ENCODE measurements around the gene YKT6.

YKT6 gene

DNA sequence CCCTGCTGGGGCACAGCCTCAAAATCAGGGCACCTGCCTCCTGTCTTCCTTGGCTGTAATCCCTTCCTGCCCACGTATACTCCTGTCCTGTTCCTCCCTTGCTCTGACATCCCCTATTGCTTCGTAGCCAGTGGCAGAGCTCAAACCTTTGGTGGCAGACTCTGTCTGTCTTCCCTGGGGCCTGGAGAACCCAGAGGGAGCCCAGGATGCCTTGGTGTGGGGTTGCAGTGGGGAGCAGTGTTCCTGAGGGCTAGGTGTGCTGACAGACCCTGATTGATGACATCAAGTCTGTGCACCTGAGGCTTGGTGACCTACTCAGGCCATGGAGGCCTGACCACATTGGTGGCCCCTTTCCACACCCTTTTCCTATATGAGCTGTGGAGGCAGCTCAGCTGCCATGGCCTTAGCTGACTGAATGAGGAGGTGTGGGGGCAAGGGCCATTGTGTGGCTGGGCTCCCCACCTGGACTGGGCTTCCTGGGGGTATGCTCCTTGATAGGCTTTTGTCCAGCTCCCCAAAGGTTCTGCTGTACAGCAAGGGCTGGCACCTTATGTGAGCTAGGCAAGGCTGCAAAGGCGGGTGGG, 6.1 kb upstream of the YKT6 start:
- TF ChIP-seq CTCF (conservative IDR thresholded peaks at IDR 0.05; ENCODE audit: low read length) (no peak), EZH2phosphoT487 (IDR thresholded peaks at IDR 0.05; ENCODE audit: borderline replicate concordance) (no peak)
- Histone ChIP-seq H3K4me2 (ENCODE audit: low read depth, low read length, poor library complexity, severe bottlenecking) (no peak overlapping the region), H2AFZ (ENCODE audit: low read length) (no peak overlapping the region), H4K20me1 (ENCODE audit: insufficient read depth, low read length, poor library complexity, severe bottlenecking) (no peaks in the 10 kb centered on the region), H3K9ac (ENCODE audit: low read depth, low read length, poor library complexity, severe bottlenecking) (no peak overlapping the region), H3K79me2 (ENCODE audit: insufficient read depth, low read length) (no peaks in the 10 kb centered on the region), H3K9me3 (ENCODE audit: insufficient read depth, low read depth, low read length) (no peaks in the 10 kb centered on the region), H3K4me3 (ENCODE audit: low read length, poor library complexity, severe bottlenecking) (no peak overlapping the region), H3F3A (ENCODE audit: low read depth) (no peaks in the 10 kb centered on the region), H3K36me3 (ENCODE audit: insufficient read depth, low read length) (no peaks in the 10 kb centered on the region), H3K27me3 (ENCODE audit: insufficient read depth, low read length, poor library complexity, severe bottlenecking) (no peaks in the 10 kb centered on the region), H3K9me2 (replicated peaks; ENCODE audit: low read depth, low read length) (no peaks in the 10 kb centered on the region), H3K4me1 (ENCODE audit: insufficient read depth, low read length, poor library complexity, severe bottlenecking) (peaks cover 5% of the 10 kb centered on the region)

GRCh38 chr7:44195889-44196288, 4.9 kb upstream of the YKT6 start:
- Histone ChIP-seq H3K9me3 (ENCODE audit: insufficient read depth, low read depth, low read length) (no peaks in the 10 kb centered on the region), H3K9ac (ENCODE audit: low read depth, low read length, poor library complexity, severe bottlenecking) (no peak overlapping the region), H4K20me1 (ENCODE audit: insufficient read depth, low read length, poor library complexity, severe bottlenecking) (no peaks in the 10 kb centered on the region), H3K9me2 (replicated peaks; ENCODE audit: low read depth, low read length) (no peaks in the 10 kb centered on the region), H3K27me3 (ENCODE audit: insufficient read depth, low read length, poor library complexity, severe bottlenecking) (no peaks in the 10 kb centered on the region), H3K4me3 (ENCODE audit: low read length, poor library complexity, severe bottlenecking) (no peak overlapping the region), H3K36me3 (ENCODE audit: insufficient read depth, low read length) (no peaks in the 10 kb centered on the region), H3K4me2 (ENCODE audit: low read depth, low read length, poor library complexity, severe bottlenecking) (peak overlapping the region; percentile 19), H3K79me2 (ENCODE audit: insufficient read depth, low read length) (peaks cover under 1% of the 10 kb centered on the region; the same call in 1 of the 2 replicates), H2AFZ (ENCODE audit: low read length) (peak overlapping the region; percentile 63), H3F3A (ENCODE audit: low read depth) (no peaks in the 10 kb centered on the region), H3K4me1 (ENCODE audit: insufficient read depth, low read length, poor library complexity, severe bottlenecking) (peaks cover 5% of the 10 kb centered on the region)
- TF ChIP-seq CTCF (conservative IDR thresholded peaks at IDR 0.05; ENCODE audit: low read length) = no peak
- TF ChIP-seq EZH2phosphoT487 (IDR thresholded peaks at IDR 0.05; ENCODE audit: borderline replicate concordance) = no peak

- Histone ChIP-seq H3K9me3 (ENCODE audit: insufficient read depth, low read depth, low read length) (no peaks in the 10 kb centered on the region), H3K4me2 (ENCODE audit: low read depth, low read length, poor library complexity, severe bottlenecking) (no peak overlapping the region), H3K9me2 (replicated peaks; ENCODE audit: low read depth, low read length) (no peaks in the 10 kb centered on the region), H3F3A (ENCODE audit: low read depth) (no peaks in the 10 kb centered on the region), H4K20me1 (ENCODE audit: insufficient read depth, low read length, poor library complexity, severe bottlenecking) (peaks cover 5% of the 10 kb centered on the region), H2AFZ (ENCODE audit: low read length) (peak overlapping the region; percentile 90), H3K4me1 (ENCODE audit: insufficient read depth, low read length, poor library complexity, severe bottlenecking) (peaks cover 5% of the 10 kb centered on the region), H3K36me3 (ENCODE audit: insufficient read depth, low read length) (no peaks in the 10 kb centered on the region), H3K79me2 (ENCODE audit: insufficient read depth, low read length) (peaks cover 6% of the 10 kb centered on the region), H3K9ac (ENCODE audit: low read depth, low read length, poor library complexity, severe bottlenecking) (no peak overlapping the region), H3K4me3 (ENCODE audit: low read length, poor library complexity, severe bottlenecking) (no peak overlapping the region), H3K27me3 (ENCODE audit: insufficient read depth, low read length, poor library complexity, severe bottlenecking) (no peaks in the 10 kb centered on the region)
- peak; percentile 81 for TF ChIP-seq CTCF (conservative IDR thresholded peaks at IDR 0.05; ENCODE audit: low read length)
- no peak for TF ChIP-seq EZH2phosphoT487 (IDR thresholded peaks at IDR 0.05; ENCODE audit: borderline replicate concordance)
These were observed 4.3 kb upstream of the YKT6 start for GRCh38 chr7:44196450-44196872.
